Activated CD4-positive, alpha-beta memory T cell treated with anti-CD3 and anti-CD28 coated beads, Interleukin-2, amount 10 ng/mL, durations not matched to agents 7 days and 5 days (primary cell): Measurements from ENCODE around the gene NOL11. TPM values are rescaled to one million over a fixed set of nuclear protein-coding genes. Genes with fewer than 3 reads are reported as not detected.
A peak's percentile ranks its signal among the peaks of the same experiment; 100 is the strongest.

Source experiments
- CTCF ChIA-PET: fragments of 350-600 bp; sonication (Branson Sonifier 250); formaldehyde crosslinking; loops from one replicate; lab custom pipeline; 2021; ENCODE audit warnings: antibody characterized with exemption, inconsistent platforms; lab: Charles Lee
- POLR2A ChIA-PET: fragments of 350-600 bp; sonication (Branson Sonifier 250); formaldehyde crosslinking; loops from one replicate; lab custom pipeline; 2021; ENCODE audit warnings: antibody characterized with exemption; lab: Charles Lee
- DNase-seq: peaks from one replicate; pipeline ENCODE4 v3.0.0-alpha.2; 2020
- H3K27ac Mint-ChIP-seq: one replicate; pipeline ENCODE4 v1.8.0; 2021; ENCODE audit warnings: mild to moderate bottlenecking, mixed read lengths
- H3K27me3 Mint-ChIP-seq: one replicate; pipeline ENCODE4 v1.8.0; 2021; ENCODE audit warnings: mixed read lengths
- H3K36me3 Mint-ChIP-seq: one replicate; pipeline ENCODE4 v1.8.0; 2021; ENCODE audit warnings: low read depth, mixed read lengths
- H3K4me1 Mint-ChIP-seq: one replicate; pipeline ENCODE4 v1.8.0; 2021; ENCODE audit warnings: mixed read lengths
- H3K4me3 Mint-ChIP-seq: one replicate; pipeline ENCODE4 v1.8.0; 2021; ENCODE audit warnings: mild to moderate bottlenecking, mixed read lengths
- H3K9me3 Mint-ChIP-seq: one replicate; pipeline ENCODE4 v1.8.0; 2021; ENCODE audit warnings: mixed read lengths
- total RNA-seq, 2 experiments: library from RNA; stranded (reverse); gene quantifications; one replicate each; pipeline ENCODE4 v1.2.3, GENCODE V29; 2021

Gene NOL11
- total RNA-seq, result 10 to 100 TPM; 33.2 to 34.4 TPM

DNA sequence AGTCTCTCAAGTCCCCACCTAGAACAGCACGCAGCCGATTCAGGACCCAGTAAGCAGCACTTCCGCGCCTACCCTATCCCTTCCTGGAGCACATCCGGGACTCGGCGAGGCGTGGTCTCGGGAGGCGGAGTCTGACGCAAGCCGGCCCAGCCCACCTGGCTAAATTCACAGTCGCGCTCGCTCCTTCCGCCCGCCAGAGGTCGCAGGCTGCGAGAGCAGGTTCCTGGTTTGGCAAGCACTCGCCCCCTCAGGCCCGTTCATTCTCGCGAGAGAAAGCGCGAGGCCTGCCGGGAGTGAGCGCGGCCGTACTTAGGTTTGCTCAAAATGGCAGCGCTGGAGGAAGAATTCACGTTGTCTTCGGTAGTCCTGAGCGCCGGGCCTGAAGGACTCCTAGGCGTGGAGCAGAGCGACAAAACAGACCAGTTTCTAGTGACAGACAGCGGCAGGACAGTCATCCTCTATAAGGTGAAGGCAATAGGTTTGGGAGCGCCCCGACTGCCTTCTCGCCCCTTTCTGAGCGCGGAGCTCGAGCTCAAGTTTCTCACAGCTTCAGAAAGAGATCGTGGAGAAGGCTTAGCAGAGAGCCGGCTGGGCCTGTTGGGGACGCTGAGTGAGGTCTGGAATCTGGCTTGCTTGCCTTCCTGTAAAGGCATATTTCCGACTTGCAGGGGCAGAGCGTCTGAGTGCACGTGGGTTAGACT, at the start of gene NOL11:
Gene NOL11 (plus strand): TSS at position 313 of the 701 bp plus-strand sequence. CDS start 12 bp downstream, at position 325.
- Mint-ChIP-seq H3K4me1 (peaks cover 24% of the 10 kb centered on the region), H3K4me3 (peak within 1 kb of the TSS; percentile 94), H3K9me3 (no peaks in the 10 kb centered on the region), H3K27me3 (no peaks in the 10 kb centered on the region), H3K27ac (peak within 1 kb of the TSS; percentile 93), H3K36me3 (peaks cover 21% of the 10 kb centered on the region)
- CTCF ChIA-PET, result interaction anchor here (0.5 to 2.7 kb wide), 15 partner anchors 10 to 355 kb away, joined by 3 to 12 read pairs (median 3); partner anchors contain the start of gene BPTF
- DNase-seq, result peak; percentile 100
- POLR2A ChIA-PET, result interaction anchor here (0.5 to 4.5 kb wide), 24 partner anchors 10 to 743 kb away, joined by 3 to 23 read pairs (median 4); partner anchors contain the start of genes BPTF, HELZ, PITPNC1 and PSMD12

DNA sequence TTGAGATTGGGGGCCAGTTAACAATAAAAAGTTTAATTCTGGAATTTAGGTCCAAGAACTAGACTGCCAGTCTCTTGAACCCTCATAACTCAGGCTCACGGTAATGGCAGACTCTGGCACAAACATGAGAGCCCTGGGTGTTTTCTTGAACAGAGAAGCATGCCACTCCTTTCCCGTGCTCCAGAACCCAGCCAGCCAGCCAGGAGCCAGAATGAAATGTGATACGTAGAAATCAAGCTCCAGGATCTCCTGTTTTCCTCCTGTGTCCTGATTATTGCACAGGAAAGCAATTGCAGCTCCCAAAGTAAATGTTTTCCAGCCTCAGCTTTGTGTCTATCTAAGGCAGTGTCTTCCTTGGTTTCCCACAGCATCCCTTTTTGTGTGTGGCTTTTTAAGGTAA, 46.2 kb upstream of the NOL11 start:
- Mint-ChIP-seq H3K27me3 (no peaks in the 10 kb centered on the region), H3K4me1 (no peaks in the 10 kb centered on the region), H3K4me3 (no peak overlapping the region), H3K36me3 (peaks cover 2% of the 10 kb centered on the region), H3K27ac (no peak overlapping the region), H3K9me3 (peaks cover 5% of the 10 kb centered on the region)
- POLR2A ChIA-PET, result no interaction called here
- CTCF ChIA-PET, result interaction anchor here (0.9 kb wide), 1 partner anchor 284 kb away, joined by 3 read pairs; no protein-coding TSS in a partner anchor
- no peak for DNase-seq

DNA sequence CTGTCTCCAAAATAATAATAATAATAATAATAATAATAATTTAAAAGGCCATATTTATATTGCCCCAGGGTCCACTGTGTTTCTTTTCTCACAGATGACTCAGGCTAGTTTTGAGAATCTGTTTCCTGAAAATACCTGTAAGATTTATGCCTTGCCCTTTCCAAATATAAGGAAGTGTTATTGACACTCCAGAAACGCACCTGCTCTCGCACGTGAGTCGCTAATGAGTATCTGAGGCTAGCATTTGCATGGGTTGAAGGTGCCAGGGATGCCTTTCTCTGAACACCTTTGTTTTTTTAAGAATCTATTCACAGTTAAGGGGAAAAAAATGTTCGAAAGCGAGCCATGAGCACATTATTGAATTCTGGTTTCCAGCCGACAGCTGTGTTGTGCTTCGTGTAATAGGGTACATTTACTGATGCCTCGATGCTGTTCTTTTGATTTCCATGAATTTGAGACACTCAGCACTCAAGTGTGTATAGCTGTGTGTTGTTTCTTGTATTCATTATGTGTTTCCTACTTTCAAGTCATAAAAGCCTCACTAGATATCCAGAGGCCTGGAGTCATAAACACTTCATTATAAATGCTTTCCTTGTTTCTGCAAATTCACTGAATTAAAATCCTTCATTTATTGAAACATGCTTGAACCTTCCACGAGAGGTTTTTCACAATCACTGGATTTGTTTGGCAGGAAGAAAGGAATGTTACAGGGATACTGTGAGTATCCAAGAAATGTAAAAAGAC, 45.0 kb upstream of the NOL11 start:
- Mint-ChIP-seq H3K36me3 (peaks cover 2% of the 10 kb centered on the region), H3K27ac (no peak overlapping the region), H3K9me3 (peaks cover 5% of the 10 kb centered on the region), H3K4me1 (no peaks in the 10 kb centered on the region), H3K4me3 (no peak overlapping the region), H3K27me3 (no peaks in the 10 kb centered on the region)
- POLR2A ChIA-PET, result no interaction called here
- DNase-seq, result no peak
- CTCF ChIA-PET, result no interaction called here

DNA sequence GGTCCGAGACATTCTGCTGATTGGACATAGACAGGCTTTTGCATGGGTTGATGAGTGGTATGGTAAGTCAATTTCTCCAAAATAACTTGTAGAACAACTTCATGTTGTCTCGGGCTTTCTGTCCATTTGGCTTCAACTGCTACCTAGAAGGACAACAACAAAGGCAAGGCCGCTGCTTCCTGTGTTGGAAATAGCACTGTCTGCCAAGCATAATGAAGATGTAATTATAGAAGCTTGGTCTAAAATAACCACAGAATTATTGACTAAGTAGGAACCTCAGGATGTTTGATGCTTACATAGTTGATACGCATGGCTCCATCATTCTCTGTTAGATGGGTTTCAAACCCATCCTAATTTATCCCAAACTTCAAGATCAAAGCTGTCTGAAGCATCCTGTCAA, 42.3 kb upstream of the NOL11 start:
- CTCF ChIA-PET, result no interaction called here
- POLR2A ChIA-PET, result no interaction called here
- Mint-ChIP-seq H3K27me3 (no peaks in the 10 kb centered on the region), H3K27ac (no peak overlapping the region), H3K9me3 (no peaks in the 10 kb centered on the region), H3K4me1 (no peaks in the 10 kb centered on the region), H3K36me3 (no peaks in the 10 kb centered on the region), H3K4me3 (no peak overlapping the region)
- no peak for DNase-seq

DNA sequence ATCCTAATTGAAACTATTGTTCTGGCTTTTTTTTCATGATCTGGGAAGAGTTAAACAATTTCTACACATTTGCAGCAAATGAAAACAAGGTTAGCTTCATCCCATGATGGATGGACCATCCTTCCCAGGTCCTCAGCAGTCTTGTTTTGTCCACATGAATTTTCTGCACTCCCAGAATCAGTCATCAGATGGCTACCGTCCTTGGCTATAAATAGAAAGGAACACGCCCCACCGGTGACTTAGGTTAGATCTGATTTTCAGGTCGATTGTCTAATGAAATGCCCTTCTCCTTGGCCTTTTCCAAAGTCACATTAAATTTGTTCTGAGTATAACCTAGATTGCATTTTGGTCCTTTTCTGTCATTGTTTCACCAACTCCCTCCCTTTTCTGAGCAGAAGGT, 41.4 kb upstream of the NOL11 start:
- CTCF ChIA-PET, result no interaction called here
- no peaks in the 10 kb centered on the region for H3K27me3 Mint-ChIP-seq
- H3K9me3 Mint-ChIP-seq, result no peaks in the 10 kb centered on the region
- no peak overlapping the region for H3K27ac Mint-ChIP-seq
- no peak overlapping the region for H3K4me3 Mint-ChIP-seq
- H3K4me1 Mint-ChIP-seq, result no peaks in the 10 kb centered on the region
- H3K36me3 Mint-ChIP-seq, result no peaks in the 10 kb centered on the region
- no peak for DNase-seq
- POLR2A ChIA-PET, result no interaction called here

DNA sequence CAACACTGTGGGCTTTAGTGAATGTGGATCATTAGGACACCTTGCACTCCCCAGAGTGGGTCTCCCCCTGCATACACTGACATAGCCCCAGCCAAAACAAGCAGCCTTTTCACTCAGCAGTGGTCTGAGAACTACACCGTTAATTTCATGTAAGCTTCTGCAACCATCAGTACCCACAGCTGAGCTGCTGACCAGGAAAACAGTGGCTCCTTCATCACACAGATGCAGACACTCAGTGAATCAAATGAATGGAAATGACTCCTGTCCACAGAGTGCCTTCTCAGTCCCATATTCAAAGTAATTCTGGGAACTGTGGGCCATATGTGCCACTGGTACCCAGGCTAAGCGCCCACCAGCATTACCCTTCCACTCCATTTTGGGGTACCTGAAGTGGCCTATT, 39.3 kb upstream of the NOL11 start:
- H3K4me3 Mint-ChIP-seq, result no peak overlapping the region
- ChIA-PET POLR2A (no interaction called here), CTCF (no interaction called here)
- no peaks in the 10 kb centered on the region for H3K9me3 Mint-ChIP-seq
- DNase-seq, result no peak
- H3K27me3 Mint-ChIP-seq, result no peaks in the 10 kb centered on the region
- no peaks in the 10 kb centered on the region for H3K4me1 Mint-ChIP-seq
- H3K27ac Mint-ChIP-seq, result no peak overlapping the region
- H3K36me3 Mint-ChIP-seq, result no peaks in the 10 kb centered on the region

DNA sequence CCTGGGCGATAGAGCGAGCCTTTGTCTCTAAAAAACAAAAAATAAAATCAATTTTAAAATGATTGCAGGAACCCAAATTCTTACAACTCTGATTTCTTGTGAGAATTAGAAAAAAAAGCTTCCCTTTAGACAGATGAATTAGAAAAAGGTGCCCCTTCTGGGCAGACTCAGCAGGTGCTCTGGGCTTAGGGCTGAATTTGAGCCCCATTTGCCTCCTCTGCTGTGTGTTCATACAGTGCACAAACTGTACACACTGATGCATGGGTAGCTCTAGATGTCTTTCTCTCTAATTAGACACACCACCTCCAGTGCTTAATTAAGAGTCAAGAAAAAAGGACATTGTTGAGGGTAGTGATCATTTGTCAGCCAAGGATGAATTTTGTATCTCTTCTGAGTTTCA, 38.5 kb upstream of the NOL11 start:
- no peak for DNase-seq
- Mint-ChIP-seq H3K4me1 (no peaks in the 10 kb centered on the region), H3K27me3 (no peaks in the 10 kb centered on the region), H3K36me3 (no peaks in the 10 kb centered on the region), H3K4me3 (no peak overlapping the region), H3K27ac (no peak overlapping the region), H3K9me3 (no peaks in the 10 kb centered on the region)
- ChIA-PET CTCF (no interaction called here), POLR2A (no interaction called here)

DNA sequence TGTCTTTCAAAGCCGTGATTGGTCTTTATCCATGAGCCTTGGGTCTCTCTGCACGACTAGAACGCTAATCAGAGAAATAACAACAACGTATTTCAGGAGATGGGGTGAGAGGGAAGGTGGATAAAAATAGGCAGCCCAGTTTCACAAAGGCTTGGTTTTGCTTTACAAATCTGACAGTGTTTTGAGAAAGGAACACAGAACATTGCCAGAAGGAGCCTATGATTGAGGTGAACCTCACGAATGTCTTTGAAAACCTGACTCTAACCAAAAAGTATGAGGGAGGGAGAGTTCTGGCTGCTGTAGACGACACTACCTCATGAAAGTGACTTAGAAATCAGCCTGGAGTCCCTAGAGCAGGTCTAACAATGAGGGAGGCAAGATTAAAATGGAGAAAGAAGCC, 38.0 kb upstream of the NOL11 start:
- ChIA-PET POLR2A (no interaction called here), CTCF (no interaction called here)
- Mint-ChIP-seq H3K27ac (no peak overlapping the region), H3K36me3 (no peaks in the 10 kb centered on the region), H3K9me3 (no peaks in the 10 kb centered on the region), H3K4me1 (no peaks in the 10 kb centered on the region), H3K27me3 (no peaks in the 10 kb centered on the region), H3K4me3 (no peak overlapping the region)
- DNase-seq, result no peak

DNA sequence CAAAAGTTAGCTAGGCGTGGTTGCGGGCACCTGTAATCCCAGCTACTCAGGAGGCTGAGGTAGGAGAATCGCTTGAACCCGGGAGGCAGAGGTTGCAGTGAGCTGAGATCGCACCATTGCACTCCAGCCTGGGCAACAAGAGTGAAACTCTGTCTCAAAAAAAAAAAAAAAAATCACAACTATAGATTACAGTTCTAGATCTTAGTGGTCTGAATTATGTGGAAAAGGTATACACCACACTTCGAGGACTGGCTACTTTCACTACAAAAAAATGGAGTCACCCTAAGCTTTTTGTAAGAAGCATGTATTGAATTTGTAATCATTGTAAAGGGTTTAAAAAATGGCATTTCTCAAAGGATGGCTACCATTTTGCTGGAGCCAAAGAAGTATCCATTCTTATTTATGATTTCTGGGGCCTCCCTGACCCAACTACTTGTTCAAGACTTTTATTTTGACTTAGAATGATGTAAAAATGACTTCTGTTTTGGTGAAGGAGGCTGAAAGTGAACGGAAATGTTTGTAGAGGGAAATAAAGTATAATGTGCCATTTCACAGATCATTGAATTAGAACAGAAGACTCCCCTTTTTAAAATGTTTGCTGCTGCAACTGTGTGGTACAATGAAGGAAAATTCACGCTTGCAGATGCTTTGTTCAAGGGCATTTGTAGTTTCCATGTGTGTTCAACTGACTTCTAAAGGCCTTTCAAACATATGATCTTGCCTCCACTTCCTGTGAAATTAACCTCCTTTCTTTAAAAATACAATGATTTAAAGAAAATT, 37.1 kb upstream of the NOL11 start:
- no peak overlapping the region for H3K27ac Mint-ChIP-seq
- no peaks in the 10 kb centered on the region for H3K4me1 Mint-ChIP-seq
- no peaks in the 10 kb centered on the region for H3K27me3 Mint-ChIP-seq
- H3K9me3 Mint-ChIP-seq, result no peaks in the 10 kb centered on the region
- no peak overlapping the region for H3K4me3 Mint-ChIP-seq
- DNase-seq, result no peak
- ChIA-PET CTCF (interaction anchor here (1.8 kb wide), 1 partner anchor 307 kb away, joined by 4 read pairs; no protein-coding TSS in a partner anchor), POLR2A (no interaction called here)
- no peaks in the 10 kb centered on the region for H3K36me3 Mint-ChIP-seq

DNA sequence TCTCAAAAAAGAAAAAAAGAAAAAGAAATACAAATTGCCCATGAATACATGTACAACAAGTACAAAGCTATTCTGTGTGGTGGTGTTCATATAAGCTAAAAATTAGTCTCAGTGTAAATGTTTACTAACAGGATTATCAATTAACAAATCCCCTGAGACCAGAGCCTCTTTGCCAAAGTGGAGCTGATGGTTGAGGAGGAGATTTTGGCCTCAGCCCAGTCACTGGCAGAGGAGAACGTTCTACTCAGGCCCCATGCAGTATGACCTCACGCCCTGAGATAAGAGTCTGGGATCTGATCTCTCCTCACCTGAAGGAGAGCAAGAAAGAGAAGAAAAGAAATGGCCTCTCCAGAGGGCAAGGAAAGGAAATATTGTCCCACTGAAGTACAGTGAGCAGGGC, 35.5 kb upstream of the NOL11 start:
- no peaks in the 10 kb centered on the region for H3K27me3 Mint-ChIP-seq
- no peaks in the 10 kb centered on the region for H3K9me3 Mint-ChIP-seq
- ChIA-PET CTCF (interaction anchor here (0.6 to 0.7 kb wide), 2 partner anchors 161 to 304 kb away, joined by 3 to 4 read pairs; no protein-coding TSS in a partner anchor), POLR2A (no interaction called here)
- H3K27ac Mint-ChIP-seq, result no peak overlapping the region
- H3K4me3 Mint-ChIP-seq, result no peak overlapping the region
- H3K4me1 Mint-ChIP-seq, result no peaks in the 10 kb centered on the region
- DNase-seq, result no peak
- H3K36me3 Mint-ChIP-seq, result no peaks in the 10 kb centered on the region

DNA sequence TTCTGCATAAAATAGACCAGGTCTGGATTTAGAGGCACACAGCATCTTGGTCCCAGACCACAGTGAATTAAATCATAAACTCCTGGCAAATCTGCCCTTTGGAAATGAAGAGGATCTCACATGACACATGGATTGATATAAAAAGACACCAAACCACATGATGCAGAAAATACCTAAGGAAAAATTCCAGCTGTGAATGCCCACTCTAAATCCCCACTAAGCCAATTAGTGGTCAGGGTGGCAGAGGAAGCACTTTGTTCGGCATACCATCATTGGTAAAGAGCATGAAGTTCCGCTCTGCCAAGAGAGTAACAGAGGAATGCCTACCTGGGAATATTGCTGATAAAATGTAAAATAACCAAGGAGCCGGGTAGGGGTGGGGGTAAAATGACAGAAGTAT, 32.4 kb upstream of the NOL11 start:
- no peak for DNase-seq
- Mint-ChIP-seq H3K27ac (no peak overlapping the region), H3K4me3 (no peak overlapping the region), H3K27me3 (no peaks in the 10 kb centered on the region), H3K9me3 (no peaks in the 10 kb centered on the region), H3K4me1 (no peaks in the 10 kb centered on the region), H3K36me3 (no peaks in the 10 kb centered on the region)
- ChIA-PET CTCF (no interaction called here), POLR2A (no interaction called here)

DNA sequence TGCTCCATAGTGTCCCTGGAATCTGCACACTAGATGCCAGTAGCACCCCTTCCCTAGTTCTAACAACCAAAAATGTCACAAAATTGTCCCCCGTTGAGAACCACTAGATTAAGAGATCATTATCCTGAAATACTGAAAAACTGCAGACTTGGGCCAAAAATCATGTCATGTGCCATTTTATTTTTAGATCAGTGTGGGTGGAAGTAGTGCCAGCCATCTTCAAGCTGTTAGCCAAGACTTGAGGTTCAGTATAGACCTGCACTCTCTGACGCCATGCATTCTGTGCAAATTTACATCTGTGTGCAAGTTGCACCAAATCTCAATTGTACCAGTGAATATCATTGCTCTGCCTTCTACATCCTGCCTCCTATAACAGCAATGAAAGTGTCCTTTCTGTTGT, 31.5 kb upstream of the NOL11 start:
- ChIA-PET CTCF (interaction anchor here (0.7 to 5.0 kb wide), 2 partner anchors 307 to 312 kb away, joined by 4 to 69 read pairs; no protein-coding TSS in a partner anchor), POLR2A (no interaction called here)
- Mint-ChIP-seq H3K27me3 (no peaks in the 10 kb centered on the region), H3K4me1 (no peaks in the 10 kb centered on the region), H3K36me3 (no peaks in the 10 kb centered on the region), H3K4me3 (no peak overlapping the region), H3K9me3 (no peaks in the 10 kb centered on the region), H3K27ac (no peak overlapping the region)
- DNase-seq, result no peak

DNA sequence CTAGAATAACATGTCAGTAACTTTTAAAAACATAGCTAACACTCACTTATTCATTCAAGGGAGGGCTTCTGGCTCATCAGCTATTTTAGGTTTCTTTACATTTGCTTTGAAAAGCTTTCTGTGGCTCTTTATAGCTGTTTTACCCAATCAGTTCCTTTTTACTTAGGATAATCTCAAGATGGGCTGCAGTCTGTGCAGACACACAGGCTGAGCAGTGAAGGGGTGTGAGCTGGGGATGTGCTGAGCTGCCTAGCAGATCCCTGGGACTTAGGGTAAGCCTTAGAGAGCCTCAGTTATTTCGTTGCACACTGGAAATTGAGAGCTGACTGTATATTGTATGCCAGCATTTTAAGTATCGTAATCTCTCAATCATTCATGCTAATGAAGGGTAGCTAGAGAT, 30.2 kb upstream of the NOL11 start:
- Mint-ChIP-seq H3K4me1 (no peaks in the 10 kb centered on the region), H3K27ac (no peak overlapping the region), H3K27me3 (no peaks in the 10 kb centered on the region), H3K9me3 (no peaks in the 10 kb centered on the region), H3K36me3 (no peaks in the 10 kb centered on the region), H3K4me3 (no peak overlapping the region)
- POLR2A ChIA-PET, result interaction anchor here (0.8 to 1.2 kb wide), 2 partner anchors 310 to 312 kb away, joined by 3 read pairs; partner anchors contain the start of gene PITPNC1
- DNase-seq, result no peak
- CTCF ChIA-PET, result interaction anchor here (0.6 to 5.0 kb wide), 5 partner anchors 11 to 382 kb away, joined by 3 to 69 read pairs (median 4); no protein-coding TSS in a partner anchor
